Bronchial epithelial cell (primary cell): ENCODE results near the gene TRAPPC5. TPM values are rescaled to one million over a fixed set of nuclear protein-coding genes. Genes with fewer than 3 reads are reported as not detected.

Experiments
- DNase-seq: peaks from one replicate; pipeline ENCODE4 v3.0.0-alpha.2; 2010; ENCODE audit warnings: low read depth
- FAIRE-seq: peaks from 2 replicates; lab custom pipeline; 2011; peaks lifted over from hg19 to GRCh38; lab: Jason Lieb, UNC
- H3K27me3 ChIP-seq: 2 replicates; pipeline ENCODE4 v1.5.1; 2011; ENCODE audit warnings: low read length; ENCODE audit not compliant: control insufficient read depth, insufficient read depth
- H3K36me3 ChIP-seq: 2 replicates; pipeline ENCODE4 v1.5.1; 2011; ENCODE audit warnings: low read length; ENCODE audit not compliant: control insufficient read depth, insufficient read depth
- H3K4me3 ChIP-seq: 2 replicates; pipeline ENCODE4 v1.5.1; 2011; ENCODE audit warnings: mild to moderate bottlenecking, low read depth, low read length, control low read depth
- CTCF ChIP-seq: IDR thresholded peaks from 2 replicates; pipeline ENCODE4 v1.5.1; 2011; ENCODE audit warnings: mild to moderate bottlenecking, moderate library complexity, low read length, control low read depth, inconsistent platforms; ENCODE audit not compliant: insufficient read depth, severe bottlenecking
- total RNA-seq: library from RNA; depleted of rRNA; stranded (reverse); fragments of >200 nt; gene quantifications from 2 replicates; pipeline ENCODE4 v1.2.1, GENCODE V29; 2014

The TRAPPC5 gene
- total RNA-seq, 1 donor from 2014 or later: 29.2 TPM

- no peak for TF ChIP-seq CTCF
- no peak for DNase-seq
- no peak overlapping the region for H3K4me3 ChIP-seq
- H3K27me3 ChIP-seq: no peaks in the 10 kb centered on the region
- peaks cover 5% of the 10 kb centered on the region for H3K36me3 ChIP-seq
- no peak for FAIRE-seq
These were observed 32.2 kb upstream of the TRAPPC5 start for GRCh38 chr19:7648265-7649014.

- no peaks in the 10 kb centered on the region for H3K27me3 ChIP-seq
- H3K36me3 ChIP-seq: peaks cover 3% of the 10 kb centered on the region
- DNase-seq (no peak), FAIRE-seq (no peak)
- TF ChIP-seq CTCF: no peak
- H3K4me3 ChIP-seq: no peak overlapping the region
These were observed 30.5 kb upstream of the TRAPPC5 start for GRCh38 chr19:7650148-7650547.

- DNase-seq: peak; percentile 83
- FAIRE-seq: peak; percentile 93
- peaks cover 2% of the 10 kb centered on the region for H3K36me3 ChIP-seq
- H3K4me3 ChIP-seq: no peak overlapping the region
- H3K27me3 ChIP-seq: peaks cover 2% of the 10 kb centered on the region
- TF ChIP-seq CTCF: peak; percentile 79
These were observed 28.5 kb upstream of the TRAPPC5 start for GRCh38 chr19:7652061-7652641.

DNA sequence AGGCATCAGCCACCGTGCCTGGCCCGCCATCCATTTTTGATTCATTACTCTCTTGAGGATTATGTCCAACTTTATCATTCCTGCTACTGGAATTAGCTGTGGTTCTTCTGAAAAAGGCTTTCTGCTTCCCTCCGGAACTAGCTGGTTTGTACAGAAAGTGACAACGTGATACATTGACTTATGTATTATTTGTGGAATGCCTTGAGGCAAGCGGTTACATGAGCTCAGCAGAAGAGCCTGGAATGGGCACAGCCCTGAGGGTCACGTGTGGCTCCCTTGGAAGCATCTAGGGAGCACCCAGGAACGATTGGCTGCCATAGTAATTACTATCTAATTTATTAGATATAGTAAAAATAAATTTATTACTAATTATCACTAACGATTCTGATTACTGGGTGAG, 26.2 kb upstream of the TRAPPC5 start:
- peaks cover 2% of the 10 kb centered on the region for H3K27me3 ChIP-seq
- peak; percentile 15 for DNase-seq
- H3K4me3 ChIP-seq: no peak overlapping the region
- H3K36me3 ChIP-seq: no peaks in the 10 kb centered on the region
- TF ChIP-seq CTCF: no peak
- no peak for FAIRE-seq

DNA sequence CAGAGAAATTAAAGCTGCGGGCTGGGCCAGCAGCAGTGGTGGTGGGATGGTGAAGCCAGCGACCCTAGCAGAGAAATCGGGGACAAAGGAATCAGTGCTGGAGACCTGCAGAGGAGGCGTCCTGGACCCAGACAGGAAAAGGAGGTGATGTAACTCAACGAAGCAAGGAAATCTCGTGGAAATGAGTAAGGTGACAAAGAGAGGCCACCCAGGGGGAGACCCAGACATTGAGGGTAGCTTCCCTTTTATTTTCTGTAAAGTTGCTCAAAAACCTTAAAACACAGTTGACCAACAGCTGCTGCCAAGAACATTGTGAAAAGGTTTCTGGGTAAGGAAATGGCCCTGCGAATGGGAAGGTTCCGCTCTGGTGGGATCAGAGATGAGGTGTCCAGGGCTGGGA, 25.1 kb upstream of the TRAPPC5 start:
- Histone ChIP-seq H3K36me3 (no peaks in the 10 kb centered on the region), H3K4me3 (no peak overlapping the region), H3K27me3 (peaks cover 2% of the 10 kb centered on the region)
- DNase-seq (no peak), FAIRE-seq (no peak)
- TF ChIP-seq CTCF: no peak
